ENCODE results near the gene PLB1.

The PLB1 gene

DNA sequence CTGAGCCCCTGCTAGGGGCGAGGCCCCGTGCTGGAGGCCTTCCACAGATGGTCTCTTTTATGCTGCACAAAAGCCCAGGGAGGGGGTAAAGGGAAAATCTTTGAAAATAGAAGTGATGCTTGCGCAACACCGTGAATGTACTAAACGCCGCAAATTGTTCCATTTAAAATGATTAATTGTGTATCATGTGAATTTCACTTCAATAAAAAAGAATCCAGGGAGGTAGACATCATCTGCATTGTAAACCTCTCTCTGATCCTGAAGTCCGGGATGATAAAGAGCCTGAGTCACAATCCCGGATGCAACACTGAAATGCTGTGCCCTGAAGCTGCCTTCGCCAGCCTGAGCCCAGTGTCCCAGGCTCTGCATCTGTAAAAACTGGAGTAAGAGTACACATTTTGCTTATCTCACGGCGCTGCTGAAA is 148.1 kb downstream of the PLB1 start:
- DNase-seq (ENCODE audit: low read depth in 3 of 3), result no peak

- no peak for DNase-seq (ENCODE audit: low read depth in 3 of 3)
Observed at GRCh38 chr2:28644760-28645159, 148.9 kb downstream of the PLB1 start.

DNA sequence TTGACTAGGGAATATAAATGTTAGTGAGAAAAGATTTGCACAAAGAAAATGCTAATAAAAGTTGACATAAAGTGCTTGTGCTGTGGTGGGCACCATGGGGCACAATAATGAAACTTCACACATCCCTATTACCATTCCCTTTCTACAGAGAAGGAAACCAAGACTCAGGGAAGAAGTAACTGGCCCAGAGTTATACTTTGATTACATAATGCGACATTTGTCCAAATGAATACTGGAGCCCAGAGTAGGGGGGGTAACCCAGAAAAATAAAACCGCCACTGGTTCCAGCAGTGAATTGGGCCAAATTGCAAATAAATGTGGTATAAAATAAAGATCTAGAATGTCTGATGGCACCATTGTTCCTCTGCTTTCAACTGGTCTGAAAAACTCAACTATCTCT is 149.7 kb downstream of the PLB1 start:
- no peak for DNase-seq (ENCODE audit: low read depth in 3 of 3)

DNA sequence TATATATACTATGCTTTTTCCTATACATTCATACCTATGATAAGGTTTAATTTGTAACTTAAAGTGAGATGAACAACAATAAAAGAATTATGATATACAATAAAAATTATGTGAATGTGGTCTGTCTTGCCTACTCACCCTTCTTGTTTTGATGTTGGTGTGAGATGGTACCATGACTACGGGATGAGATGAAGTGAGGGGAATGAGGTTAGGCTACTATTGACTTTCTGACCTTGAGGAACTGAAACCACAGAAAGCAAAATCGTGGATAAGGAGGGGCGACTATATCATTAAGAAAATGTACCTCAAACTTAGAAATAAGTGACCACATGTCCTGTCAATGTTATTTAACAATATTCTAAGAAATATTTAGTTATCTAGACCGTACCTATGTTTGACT is 151.8 kb downstream of the PLB1 start:
- no peak for DNase-seq (ENCODE audit: low read depth in 3 of 3)

DNA sequence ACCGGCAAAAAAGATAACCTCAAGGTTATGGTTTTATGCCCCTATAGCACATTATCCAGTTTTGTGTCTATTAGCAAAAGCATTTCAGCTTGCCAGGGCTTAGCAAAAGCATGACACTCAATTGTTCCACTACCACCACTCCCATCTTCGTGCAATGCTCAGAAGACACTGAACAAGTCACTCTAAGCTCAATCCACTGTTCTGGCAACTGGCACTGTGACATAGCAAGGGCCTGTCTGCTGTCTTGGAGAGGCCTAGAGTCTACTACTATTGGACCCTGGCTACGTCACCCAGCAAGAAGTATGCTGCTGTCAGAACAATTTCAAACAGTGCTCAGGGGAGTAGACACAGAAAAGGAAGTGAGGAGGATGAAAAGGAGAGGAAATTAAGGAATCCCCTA is 152.3 kb downstream of the PLB1 start:
- no peak for DNase-seq (ENCODE audit: low read depth in 3 of 3)

- no peak for DNase-seq (ENCODE audit: low read depth in 3 of 3)
Observed at GRCh38 chr2:28648671-28649395, 153.0 kb downstream of the PLB1 start.

DNA sequence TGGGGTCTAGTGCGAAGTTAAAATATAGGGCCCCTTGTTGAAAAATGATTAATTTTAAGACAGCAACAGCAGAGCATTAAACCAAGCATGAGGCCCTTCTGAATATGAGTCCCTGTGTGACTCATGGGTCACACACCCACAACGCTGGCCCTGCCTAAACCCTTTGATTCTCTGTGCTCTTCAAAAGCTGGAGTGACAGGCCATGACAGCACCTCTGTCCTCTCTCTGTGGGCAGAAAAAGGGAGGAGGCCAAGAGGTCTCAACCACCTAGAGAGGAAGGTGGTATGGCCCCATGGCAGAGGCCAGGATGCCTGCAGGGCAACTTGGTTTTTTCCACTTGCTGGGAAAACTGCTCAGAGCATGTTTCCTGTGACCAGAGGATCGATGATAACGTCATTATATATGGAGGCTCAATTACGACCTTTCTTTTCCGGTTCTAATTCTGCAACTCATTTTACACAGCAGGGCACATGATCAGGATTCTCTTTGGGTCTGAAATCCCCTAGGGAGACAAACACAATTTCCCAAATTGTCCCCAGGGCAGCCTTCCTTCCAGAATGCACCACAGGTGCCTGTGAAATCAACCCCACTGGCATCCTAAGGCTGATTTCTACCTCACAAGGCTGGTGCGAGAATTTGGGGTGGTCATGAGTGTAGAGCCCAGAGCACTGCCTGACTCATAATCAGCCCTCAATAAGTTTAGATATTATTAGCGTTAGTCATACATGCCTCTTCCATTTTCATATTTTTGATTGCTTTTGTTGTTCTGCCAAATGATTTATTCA is 153.8 kb downstream of the PLB1 start:
- DNase-seq (ENCODE audit: low read depth in 3 of 3), result peak; percentile 19 to 44 (median 41)

DNA sequence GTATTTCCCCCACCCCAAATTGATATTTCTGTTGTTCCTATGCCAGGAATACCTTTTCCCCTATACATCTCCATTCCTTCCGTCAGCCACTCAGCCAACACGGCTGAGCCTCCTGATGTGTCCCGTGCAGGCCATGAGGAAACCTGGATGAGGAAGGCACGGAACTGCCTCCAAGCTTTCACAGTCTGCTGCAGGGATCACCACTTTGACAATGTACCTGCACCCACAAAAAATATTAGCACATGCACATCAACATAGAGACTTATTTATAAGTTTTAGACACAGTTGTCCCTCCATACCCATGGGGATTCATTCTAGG is 154.4 kb downstream of the PLB1 start:
- DNase-seq (ENCODE audit: low read depth in 3 of 3), result no peak

DNA sequence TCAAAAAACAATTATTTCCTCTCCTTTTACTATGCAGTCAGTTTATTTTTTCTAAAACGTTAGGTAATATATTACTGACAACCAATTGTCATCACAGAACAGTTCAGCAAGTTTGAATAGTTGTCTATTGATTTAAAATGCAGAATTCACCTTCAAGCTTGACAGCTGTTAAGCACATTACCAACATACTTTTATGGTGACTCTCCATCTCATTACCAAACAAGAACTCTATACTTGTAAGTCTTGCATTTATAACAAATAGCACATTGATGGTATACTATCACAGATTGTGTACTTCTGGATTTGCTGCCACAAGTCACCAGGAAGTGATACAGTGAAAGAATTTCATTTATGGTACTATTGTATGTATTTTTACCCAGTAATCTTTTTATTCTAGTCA is 156.4 kb downstream of the PLB1 start:
- no peak for DNase-seq (ENCODE audit: low read depth in 3 of 3)

DNA sequence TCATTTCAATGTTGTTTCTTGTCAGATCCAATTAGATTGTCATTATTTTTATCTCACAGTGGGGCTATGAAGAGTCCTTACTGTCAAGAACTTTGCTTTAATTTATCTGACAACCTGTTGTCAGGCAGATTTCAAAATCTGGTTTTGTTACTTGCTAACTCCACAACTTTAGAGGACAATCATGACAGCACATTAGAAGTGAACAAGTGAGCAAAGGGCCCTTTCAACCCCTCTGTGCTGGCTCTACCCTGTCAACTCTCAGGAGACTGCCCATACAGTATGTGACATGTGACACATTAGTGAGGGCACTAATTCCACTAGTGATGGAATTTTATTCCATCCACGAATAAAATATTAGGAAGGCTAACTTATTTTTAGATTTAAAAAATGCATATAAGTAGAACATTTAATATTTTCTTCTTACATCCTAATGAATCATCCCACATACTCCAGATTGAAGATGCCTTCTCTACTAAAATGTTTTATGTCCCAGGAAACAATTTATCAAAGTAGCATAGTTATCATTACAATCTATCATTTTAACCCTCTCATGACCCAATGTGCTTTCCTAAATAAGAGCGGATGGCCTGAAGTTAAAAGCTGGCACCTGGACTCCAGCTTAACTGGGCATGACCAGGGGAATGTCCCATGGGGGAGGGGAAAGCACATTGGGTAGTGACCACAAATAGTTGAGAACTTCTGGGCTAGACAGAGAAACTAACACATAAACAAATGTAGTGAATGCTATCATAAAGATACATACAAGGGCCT is 158.2 kb downstream of the PLB1 start:
- DNase-seq (ENCODE audit: low read depth in 3 of 3), result no peak

GRCh38 chr2:28654663-28655320 is 158.9 kb downstream of the PLB1 start:
- DNase-seq (ENCODE audit: low read depth in 3 of 3), result no peak

DNA sequence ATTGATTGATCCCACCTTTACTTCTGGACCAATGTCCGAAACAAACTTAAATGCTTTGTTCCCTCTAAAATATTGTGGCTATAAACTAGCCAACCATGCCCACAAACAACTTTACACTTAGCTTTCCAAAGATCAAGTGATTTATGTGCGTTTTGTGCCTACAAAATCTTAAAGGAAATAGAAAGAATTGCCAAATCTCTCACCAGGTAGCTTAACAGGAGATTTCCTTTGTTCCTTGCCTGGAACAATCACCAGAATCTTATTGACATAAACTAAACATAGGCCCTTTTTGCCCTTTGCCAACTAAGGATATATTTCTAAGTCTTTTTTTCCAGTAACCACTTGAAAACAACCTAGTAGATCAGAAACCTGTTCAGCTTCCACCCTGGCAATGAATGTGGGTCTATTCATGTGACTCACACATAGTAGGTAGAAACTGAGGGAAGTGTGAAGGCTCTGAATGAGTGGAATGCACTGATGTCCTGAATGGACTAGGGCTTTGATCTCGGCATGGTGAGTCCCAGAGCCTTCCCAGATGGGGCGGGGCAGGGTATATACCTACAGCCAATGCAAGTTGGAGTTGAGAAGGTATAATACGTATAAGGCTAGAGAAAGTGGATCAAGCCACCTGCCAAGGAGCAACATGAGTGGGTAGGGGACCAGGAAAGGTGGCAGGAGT is 161.2 kb downstream of the PLB1 start:
- no peak for DNase-seq (ENCODE audit: low read depth in 3 of 3)

- DNase-seq (ENCODE audit: low read depth in 3 of 3), result no peak
Observed at GRCh38 chr2:28658369-28658768, 162.5 kb downstream of the PLB1 start.

DNA sequence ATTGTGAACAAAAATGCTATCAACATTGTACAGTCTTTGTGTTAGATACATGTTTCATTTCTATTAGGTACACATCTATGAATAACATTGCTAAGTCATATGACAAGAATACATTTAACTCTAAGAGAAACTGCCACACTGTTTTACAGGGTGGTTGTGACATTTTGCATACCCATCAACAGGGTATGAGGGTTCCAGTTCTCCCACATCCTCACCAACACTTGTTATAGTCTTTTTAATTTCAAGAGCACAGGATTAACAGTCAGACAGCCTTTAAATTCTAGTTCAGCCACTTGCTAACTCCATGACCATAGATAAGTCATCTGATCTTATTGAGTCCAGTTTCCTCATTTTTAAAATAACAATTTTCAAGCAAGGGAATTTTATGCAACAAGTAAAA is 163.3 kb downstream of the PLB1 start:
- DNase-seq (ENCODE audit: low read depth in 3 of 3), result no peak

DNA sequence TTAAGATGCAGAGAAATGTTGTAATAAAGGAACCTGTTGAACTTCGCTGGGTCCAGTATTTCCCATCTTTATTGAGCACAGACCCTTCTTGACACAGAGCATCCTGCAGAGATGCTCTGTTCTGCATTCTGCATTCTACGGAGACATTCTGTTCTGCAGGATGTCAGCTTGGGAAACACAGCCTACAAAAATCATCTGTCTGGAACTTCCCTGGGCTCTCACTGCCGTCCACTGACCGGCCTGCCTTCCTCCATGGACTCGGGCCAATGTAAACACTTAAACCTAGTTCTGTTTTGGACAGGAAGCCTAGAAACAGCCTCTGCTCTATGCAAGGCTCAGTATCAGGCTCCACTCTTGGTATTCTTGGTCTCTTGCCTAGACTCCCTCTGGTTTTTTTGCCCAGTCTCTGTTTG is 165.7 kb downstream of the PLB1 start:
- no peak for DNase-seq (ENCODE audit: low read depth in 3 of 3)

DNA sequence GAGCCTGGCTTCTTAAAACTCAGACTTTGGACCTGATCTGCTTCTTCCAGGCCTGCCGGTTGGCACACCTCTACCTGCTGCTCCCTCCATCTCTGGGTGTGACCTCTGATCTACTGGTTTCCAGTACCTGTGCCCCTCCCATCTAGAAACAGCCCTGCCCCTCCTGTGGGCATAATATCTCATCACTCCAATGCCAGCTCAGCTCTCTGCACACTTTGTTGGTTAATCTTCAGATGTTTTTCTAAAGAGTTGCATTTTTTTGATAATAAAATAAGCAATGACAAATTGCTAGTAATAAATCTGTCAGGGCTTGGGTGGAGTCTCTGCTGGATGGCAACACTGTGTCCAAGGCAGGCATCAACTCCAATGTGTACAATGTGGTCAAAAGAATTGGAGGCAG is 166.2 kb downstream of the PLB1 start:
- no peak for DNase-seq (ENCODE audit: low read depth in 3 of 3)

- DNase-seq (ENCODE audit: low read depth in 3 of 3), result no peak
Observed at GRCh38 chr2:28662468-28663181, 166.8 kb downstream of the PLB1 start.

DNA sequence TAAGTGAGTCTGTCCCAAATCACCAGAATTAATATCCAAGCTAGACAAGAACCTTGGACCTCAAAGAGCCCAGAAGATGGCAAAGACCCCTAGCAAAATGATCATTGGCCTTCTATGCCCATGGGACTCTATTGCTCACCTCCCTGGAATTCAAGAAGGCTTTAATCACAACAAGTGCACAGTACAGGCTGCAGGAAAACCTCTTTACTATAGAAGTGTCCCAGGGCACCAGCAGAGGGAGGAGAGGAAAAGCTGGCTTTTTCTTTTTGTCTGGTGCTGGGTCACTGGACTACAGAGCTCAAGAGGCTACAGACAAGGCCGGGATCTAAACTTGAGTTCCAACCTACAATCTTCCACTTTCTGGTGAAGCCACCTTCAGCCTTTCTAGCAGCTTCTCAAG is 167.5 kb downstream of the PLB1 start:
- no peak for DNase-seq (ENCODE audit: low read depth in 3 of 3)

- no peak for DNase-seq (ENCODE audit: low read depth in 3 of 3)
Observed at GRCh38 chr2:28664120-28664842, 168.4 kb downstream of the PLB1 start.

- DNase-seq (ENCODE audit: low read depth in 3 of 3), result no peak
Observed at GRCh38 chr2:28665041-28665704, 169.3 kb downstream of the PLB1 start.

Data from stimulated activated CD4-positive, alpha-beta T cell treated with anti-CD3 and anti-CD28 coated beads, TNF-alpha, amount 100 ng/mL, for 48 hours (primary cell).